SU-DHL-6 (cell line): ENCODE measurements around the gene CD247.

ENCODE experiments used
- CTCF ChIP-seq: fragments of 200-600 bp; sonication (generic); IDR thresholded peaks from one replicate; pipeline ENCODE4 v1.5.1; 2017; ENCODE audit warnings: antibody characterized with exemption, mild to moderate bottlenecking, low read length, moderate library complexity; ENCODE audit not compliant: insufficient read depth, poor library complexity, severe bottlenecking
- EZH2phosphoT487 ChIP-seq: fragments of 200-600 bp; sonication (generic), shearing (Covaris generic); conservative IDR thresholded peaks from 2 replicates; pipeline ENCODE4 v1.6.1; 2018; ENCODE audit warnings: mild to moderate bottlenecking, antibody characterized with exemption, low read length, moderate library complexity, mixed read lengths

- no peak for TF ChIP-seq CTCF
- no peak for TF ChIP-seq EZH2phosphoT487
These were observed 99.1 kb downstream of the CD247 start for GRCh38 chr1:167419245-167419644.
